NCI-H345 (cell line): ENCODE measurements around the gene EML1.

Experiments
- DNase-seq: peaks from one replicate; lab custom pipeline; 2025; lab: John Stamatoyannopoulos, UW

The EML1 gene

DNA sequence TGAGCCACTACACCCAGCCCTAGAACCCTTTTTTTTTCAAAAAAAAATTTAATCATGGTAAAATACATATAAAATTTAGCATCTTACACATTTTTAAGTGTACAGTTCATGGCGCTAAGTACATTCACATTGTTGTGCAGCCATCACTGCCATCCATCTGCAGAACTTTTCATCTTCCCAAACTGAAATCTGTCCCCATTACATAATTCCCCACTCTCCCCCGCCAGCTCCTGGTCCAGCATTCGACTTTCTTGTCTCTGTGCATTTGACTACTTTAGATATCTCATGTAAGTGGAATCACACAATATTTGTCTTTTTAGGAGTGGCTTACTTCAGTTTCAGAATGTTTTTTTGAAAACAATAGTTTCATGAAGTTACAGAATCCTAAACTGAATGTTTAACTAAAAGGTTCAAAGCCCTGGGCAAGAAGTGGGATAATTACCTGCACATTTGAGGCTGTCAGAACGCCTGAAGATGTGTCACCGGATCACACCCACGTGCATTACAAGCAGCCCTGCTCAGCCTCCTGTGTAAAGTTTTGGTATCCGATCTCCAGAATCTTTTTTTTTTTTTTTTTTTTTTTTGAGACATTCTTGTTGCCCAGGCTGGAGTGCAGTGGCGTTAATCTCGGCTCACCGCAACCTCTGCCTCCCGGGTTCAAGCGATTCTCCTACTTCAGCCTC, 12.7 kb downstream of the EML1 start:
- no peak for DNase-seq

DNA sequence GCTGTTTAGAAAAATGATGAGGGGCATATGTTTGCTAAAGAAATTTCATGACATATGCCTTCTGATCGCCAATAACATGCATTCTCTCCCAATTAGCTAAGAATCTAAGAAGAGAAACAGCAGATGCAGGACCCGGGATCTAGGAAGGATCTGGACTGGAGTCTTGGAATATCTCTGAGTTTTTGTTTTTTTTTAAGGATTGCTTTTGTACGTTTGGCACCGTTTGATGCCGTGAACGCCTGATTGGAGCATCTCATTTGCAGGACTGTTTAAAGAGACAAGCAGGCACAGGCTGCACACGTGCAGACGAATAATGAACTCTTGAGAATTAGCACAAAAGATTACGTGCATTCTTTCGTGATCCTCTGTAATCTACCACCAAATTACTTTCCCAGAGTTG, 13.6 kb downstream of the EML1 start:
- DNase-seq = no peak

DNA sequence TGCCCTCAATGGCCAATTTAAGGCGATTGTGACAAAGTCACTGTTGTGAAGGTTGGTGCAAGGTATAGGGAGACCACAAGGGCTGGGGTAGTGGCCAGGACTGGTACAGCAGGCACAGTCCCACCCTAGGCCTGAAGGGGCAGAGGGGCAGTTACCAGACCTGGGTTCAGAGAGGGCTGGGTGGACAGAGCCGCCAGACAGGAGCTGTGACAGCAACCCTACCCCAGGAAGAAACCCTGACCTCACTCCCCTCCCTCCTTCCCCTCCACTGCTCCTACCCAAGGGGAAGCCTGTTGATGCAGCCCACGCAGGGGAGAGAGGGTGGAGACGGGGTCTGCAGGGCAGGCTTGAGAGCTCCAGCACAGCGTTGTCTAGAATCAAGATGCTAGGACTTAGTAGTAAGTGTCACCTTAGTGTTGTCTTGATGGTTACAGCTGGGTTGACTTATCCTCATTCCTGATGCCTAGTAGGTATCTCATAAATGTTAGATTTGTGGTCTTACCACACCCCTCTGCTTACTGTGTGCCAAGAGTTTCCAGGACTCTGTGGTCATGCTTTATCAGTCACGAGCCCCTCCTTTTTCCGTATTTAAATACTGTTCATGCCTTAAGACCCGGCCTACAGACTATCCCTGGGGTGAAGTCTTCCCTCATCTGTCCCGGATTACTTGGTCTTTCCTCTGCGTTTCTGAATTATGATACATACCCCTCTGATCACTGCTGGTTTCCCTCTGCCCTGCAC, 14.4 kb downstream of the EML1 start:
- DNase-seq = no peak

DNA sequence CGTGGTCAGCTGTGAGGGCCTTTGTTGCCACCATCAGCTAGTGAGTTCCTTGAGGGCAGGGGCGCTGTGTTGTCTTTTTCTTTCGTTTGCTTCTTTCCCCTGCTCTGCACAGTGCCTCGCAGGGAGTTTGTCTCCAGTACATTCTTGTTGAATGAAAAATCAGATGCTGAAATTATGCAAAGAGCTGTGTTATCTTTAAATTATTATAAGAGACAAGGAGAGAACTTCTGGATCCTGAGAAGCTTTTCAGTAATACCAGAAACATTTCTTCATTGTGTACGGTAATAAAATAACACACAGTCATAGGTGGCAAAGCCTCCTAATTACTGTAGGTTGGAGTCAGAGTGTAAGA, 14.9 kb downstream of the EML1 start:
- no peak for DNase-seq

DNA sequence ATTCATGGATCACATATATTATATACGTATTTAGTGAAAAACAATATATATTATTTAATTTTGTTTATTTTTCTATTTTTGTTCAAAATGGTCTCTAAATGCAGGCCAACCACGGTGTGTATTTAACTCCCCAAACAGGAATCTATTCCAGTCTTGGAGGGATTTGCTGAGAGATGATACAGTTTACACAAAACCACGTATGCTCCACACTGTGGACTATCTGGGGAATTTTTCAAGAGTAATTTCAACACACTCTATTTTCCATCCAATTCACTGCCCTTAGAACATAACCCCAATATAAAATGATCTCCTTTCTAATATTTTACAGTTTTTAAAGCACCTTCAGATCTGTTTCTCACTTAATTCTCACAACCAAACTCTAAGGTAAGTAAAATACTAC, 15.3 kb downstream of the EML1 start:
- DNase-seq = no peak

DNA sequence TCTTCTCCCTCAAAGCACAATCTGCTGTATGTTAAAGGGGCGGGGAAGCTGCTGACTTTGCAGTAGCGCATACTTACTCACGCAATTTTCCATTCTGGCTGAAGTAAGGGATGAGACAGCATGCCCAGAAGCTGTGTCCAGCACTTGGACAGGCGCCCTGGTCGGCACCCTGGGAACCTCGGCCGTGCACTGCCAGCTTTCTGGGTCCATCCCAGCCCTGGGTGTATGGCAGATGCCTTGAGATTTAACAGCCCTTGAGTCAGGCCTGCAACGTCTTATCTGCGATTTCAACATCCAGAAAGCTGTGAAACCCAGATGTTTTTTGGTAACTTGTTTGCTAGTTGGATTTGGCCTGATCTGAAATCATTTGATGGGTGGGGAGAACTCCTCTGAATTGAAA, 16.1 kb downstream of the EML1 start:
- no peak for DNase-seq

DNA sequence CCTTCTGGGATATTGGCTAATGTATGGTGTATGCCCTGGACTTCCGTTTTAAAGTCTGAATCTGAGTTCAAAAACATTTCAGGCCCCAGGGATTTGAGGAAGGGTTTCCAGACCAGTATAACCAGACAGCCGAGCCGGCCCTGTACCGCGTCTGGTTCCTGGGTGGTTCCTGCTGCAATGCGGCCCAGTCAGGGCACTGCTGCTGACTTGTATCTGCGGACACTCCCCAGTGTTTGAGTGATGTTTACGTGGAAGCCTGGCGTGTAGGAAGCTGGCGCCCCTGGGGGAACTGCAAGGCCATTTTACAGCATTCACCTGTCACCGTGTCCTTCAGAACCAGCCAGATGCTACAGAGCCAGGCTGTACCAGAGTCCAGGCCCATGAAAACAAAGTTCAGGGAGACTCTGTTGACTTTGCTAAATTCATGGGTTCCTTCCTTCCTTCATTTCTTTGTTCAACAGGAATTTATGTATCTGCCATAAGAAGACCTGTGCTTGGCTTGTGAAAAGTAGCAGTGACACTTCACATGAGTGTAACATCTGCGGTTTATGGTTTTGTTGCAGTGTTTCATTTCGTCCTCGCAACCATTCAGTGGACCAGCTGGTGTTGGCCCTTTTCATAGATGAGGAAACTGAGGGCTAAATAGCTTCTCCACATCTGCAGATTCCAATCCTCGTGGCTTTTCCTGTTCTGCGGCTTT, 16.8 kb downstream of the EML1 start:
- no peak for DNase-seq

DNA sequence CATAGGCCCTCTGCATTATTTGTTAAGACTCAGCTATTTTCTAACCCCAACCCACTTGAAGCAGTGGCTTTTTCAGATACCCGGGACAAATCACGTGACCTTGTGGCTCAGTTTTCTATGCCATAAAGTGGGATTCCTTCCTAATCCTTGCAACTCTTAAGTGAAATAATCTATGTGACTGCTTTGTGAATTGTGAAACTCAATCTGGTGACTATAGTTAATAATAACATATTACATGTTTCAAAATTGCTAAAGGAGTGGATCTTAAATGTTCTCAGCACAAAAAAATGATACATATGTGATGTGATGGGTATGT, 17.3 kb downstream of the EML1 start:
- DNase-seq = no peak

DNA sequence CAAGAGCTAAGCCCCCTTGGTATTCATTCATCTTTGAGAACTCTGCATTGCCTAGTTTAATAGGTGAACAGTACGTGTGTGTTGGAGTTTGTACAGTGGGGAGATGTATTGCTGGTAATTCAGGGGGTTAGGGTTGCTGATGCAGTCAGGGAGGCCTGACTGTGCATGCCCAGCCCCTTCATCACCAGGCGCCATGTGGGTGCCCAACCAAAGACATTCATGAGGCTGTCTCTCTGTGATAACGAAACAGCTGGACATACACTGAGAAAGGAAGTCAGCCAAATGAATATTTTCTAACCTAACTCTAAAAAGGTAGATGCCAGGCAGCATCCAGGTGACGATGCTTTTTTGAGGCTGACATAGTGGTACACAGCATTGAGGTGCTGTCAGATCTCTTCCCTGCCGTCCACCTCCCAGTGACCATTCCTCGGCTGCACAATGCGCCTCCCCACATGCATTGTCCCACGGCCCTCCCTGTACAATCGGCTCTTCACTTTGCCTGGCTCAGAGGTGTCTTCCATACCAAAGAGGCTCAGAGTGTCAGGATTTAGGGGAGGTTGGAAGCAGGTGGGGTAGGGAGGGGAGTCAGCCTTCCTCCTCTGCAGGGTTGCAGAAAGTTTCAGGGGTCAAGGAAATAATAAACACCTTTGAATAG, 19.0 kb downstream of the EML1 start:
- DNase-seq = no peak

DNA sequence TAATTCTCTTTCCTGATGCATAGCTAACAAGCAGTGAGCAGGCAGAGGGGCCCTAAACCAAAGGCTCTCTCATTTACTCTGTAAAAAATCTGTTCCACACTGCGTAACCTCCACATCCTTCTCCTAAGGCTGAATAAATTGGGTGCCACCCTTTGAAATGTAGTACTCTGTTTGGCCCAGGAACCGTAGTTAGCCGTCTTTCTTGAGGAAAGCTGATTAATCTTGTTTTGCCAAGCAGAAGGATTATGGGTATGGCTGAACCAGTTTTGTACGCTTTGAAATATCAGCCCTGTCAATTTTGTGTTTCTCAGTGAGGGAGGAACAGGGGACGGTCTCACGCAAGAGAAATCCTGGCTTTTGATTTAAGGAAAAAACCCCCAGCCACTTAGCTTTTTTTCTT, 19.7 kb downstream of the EML1 start:
- DNase-seq = no peak

DNA sequence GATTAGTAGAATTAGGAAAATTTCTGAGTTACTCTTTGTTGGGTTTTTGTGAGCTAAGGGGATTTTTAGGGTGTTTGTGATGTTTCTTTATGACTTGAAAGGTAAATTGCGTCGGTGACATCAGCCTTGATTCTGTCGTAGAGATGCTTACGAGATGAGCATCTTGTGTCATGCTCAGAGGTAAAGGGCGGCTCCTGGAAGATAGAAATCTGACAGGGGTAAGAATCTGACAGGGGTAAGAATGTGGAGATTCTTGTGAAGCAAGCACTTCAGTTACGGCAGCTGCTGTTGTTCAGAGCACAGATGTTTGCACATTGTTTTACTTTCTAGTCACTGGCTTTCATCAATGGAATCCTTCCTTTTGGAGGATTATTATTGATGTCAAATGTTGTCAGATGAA, 22.5 kb downstream of the EML1 start:
- DNase-seq = no peak

DNA sequence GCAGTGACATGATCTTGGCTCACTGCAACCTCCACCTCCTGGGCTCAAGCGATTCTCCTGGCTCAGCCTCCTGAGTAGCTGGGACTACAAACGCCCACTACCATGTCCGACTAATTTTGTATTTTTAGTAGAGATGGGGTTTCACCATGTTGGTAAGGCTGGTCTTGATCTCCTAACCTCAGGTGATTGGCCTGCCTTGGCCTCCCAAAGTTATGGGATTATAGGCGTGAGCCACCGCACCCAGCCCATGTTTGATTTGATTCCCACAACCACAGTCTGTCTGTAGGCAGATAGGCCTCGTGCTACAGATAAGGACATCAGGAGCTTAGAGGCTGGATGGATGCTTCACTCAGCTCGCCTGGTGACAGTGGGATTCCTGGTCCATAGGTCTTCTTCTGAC, 23.0 kb downstream of the EML1 start:
- no peak for DNase-seq

DNA sequence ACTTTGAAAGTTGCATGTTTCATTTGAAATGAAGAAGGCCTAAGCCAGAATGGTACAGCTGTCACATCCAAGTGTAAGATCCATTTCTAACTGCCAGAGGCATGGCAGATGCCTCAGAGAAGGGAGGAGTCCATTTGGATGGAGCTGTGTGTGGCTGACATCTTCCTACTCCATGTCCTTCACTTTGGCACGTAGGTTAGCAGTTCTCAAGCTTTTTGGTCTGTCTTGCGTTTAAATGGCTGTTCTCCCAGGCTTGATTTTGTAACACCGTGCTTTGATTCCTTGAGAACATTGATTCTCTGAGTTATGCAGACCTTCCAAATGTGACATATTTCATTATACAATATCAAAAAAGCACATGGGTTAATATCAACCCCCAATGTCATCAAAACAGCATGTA, 23.4 kb downstream of the EML1 start:
- no peak for DNase-seq

DNA sequence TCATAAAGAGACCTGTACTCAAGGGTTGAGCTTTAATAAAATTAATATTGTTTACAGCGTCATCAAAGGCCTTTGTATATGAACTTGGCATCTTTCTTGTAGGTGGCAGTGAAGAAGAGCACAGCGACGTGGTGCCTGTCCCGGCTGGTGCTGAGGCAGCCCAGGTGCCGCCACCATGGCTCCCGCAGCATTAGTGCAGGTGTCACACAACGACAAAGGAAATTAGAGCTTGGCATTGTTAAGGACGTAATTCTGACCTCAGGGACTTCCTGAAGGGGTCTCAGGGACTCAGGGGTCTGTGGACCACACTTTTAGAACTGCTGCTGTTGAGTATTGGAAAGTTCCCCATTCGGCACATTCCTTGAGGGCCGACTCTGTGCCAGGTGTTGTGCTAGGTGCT, 24.1 kb downstream of the EML1 start:
- DNase-seq = no peak

DNA sequence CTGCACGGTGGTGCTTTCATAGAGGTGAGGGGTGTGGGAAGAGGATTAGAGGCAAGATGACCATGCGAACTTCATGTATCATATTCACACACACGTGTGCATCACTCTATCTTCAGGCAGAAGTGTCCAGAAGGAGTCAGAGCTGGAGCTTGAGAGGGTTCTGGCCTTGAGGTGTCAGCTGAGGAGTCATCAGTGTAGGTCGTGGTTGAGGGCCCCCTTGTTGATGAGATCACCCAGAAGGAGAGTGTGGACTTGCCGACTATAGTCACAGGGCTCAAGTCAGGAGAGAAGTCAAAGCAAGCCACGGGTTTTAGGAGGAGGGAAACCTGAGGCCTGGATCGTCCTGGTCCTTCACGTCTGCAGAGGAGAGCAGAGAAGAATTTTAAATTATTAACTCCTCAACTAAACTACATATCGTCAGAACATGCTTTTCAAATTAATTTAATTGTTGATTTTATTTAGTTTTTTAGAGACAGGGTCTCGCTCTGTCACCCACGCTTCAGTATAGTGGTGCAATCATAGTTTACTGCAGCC, 25.4 kb downstream of the EML1 start:
- no peak for DNase-seq

DNA sequence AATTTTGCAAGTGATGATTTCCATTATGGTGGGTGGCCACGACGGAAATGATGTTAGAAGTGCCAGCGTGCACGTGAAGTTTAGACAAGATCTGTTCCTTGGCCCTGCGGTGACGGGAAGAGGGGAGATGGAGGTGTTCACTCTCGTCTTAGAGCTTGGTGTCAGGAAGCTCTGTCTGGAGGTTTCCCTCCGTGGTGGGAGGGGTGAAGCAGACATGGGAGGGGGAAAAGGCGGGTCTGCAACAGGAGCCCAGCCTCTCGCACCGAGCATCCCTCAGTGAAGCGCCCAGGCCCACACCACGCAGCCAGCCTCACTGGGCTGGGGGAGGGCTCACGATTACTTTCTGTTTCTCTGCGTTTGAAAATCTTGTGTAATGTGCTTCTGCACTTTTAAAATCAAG, 26.3 kb downstream of the EML1 start:
- DNase-seq = no peak

DNA sequence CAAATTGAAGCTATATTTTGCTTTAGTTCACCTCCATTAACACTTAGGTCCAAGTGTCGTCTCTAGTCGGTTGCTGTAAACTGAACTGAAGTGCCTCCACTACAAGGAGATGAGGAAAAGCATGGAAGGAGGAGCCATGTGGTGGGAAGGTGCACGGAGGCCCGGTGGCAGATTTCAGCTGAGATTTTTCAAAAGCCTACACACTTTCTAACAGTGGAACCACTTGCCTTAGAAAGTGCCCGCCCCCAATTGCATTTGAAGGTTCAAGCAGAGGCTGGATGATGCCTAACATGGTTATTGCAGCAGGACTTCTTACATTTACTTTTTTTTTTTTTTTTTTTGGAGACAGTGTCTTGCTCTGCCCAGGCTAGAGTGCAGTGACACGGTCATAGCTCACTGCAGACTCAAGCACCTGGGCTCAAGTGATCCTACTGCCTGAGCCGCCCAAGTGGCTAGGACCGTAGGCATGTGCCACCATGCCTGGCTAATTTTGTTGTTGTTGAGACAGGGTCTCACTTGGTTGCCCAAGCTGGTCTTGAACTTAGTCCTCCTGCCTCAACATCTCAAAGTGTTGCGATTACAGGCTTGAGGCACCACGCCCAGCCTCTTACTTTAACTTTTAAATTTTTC, 27.6 kb downstream of the EML1 start:
- no peak for DNase-seq

DNA sequence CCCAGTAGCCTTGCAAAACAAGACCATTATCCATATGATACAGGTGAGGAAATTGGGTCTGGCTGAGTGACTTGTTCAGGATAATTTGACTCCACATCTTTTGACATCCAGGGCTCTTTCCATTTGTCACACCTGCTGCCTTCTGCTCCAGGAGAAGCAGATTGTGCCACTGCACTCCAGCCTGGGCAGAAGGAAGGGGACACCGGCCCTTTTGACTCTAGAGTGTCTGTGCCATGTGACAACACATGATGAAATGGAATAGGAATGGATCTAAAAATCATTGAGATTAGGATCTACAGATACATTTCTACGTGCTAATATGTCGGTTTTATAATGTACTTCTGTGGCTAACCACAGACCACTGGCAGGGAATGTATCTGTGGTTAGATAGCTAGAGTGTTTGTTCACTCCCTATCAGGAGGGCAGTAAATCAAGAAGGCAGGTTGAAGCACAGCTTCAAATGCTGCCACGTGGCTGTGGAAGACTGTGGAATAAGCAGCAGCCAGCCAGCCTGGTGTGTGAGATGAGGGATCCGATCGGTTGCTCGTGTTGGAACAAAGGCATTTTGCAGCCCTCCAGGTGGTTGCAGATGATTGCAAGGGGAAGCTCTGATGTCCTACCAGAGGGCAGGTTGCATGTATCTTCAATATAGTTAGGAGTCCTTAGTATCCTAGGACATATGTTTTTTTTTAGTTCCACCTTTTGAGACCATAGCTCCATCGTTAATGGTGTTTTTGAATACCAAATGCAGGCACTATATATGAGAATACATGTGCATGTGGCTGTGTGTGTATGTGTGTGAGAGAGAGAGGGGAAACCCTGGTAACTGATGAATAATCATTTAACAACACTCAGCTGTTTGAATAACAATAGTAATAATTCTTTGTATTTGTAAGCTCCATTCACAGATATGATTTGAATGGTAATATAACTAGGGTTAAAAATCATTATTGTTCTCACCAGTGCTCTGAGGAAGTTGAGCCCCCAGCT, 28.6 kb downstream of the EML1 start:
- DNase-seq = no peak

DNA sequence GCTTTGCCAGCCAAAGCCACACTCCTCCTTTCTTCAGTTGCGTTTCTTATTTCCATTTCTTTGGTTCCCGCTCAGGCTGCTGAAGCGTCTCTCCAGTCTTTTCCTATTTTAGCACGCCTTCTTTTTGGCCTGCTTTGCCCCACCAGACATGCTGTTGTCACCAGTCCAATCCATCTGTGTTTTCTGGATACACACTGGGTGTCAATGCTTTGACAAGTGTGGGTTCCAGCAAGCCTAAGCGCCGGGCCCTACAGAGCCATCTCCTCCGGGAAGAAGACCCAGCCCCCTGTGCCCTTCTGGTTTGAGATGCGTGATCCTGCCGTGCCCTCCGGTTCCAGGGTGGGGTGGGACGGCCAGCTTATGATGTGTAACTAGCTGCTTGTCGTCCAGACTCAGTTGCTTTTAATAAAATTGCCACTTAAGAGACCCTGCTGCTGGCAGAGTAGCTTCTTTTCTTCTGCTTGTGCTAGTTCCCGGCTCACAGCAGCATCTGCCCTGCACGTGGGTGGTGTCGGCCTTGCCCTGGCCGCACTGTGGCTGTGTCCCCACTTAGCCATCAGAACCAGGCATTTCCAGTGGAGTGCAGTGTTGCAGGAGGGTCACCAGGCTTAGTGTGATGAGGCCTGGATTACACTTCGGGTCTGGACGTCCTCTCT, 29.7 kb downstream of the EML1 start:
- DNase-seq = no peak

DNA sequence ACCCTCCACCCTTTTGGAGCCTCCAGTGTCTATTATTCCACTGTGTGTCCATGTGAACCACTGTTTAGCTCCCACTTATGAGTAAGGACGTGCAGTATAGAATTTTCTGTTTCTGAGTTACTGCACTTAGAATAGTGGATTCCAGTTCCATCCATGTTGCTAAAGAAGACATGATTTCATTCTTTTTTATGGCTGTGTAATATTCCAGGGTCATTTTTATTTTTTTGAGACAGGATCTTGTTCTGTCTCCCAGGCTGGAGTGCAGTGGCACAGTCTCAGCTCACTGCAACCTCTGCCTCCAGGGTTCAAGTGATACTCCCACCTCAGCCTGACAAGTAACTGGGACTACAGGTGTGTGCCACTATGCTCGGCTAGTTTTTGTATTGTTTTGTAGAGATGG, 31.6 kb downstream of the EML1 start:
- DNase-seq = no peak

DNA sequence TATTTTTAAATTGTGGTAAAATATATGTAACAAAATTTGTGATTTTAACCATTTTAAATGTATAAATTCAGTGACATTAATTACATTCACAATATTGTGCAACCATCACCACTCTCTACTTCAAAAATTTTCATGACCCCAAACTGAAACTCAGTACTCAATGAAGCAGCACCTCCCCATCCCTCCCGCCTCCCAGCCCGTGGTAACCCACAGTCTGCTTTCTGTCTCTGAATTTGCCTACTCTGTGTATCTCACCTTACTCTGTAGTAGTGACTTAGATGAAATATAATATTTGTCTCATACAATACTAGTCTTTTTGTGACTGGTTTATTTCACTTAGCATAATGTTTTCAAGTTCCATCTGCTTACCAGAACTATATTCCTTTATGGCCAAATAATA, 36.2 kb downstream of the EML1 start:
- DNase-seq = no peak
